Stomach (tissue), 4 donors: ENCODE measurements around the gene SLC15A2.

Source experiments
- CTCF ChIP-seq, 7 experiments: fragments of 450-650 bp in 4 of 7; fragments of 200-600 bp in 3 of 7; sonication (generic) in 3 of 7; IDR thresholded peaks; one replicate each; pipeline ENCODE4 v1.5.1; 2016 to 2019; ENCODE audit warnings: antibody characterized with exemption in 7 of 7, control low read depth in 2 of 7, mild to moderate bottlenecking in 1 of 7
- POLR2A ChIP-seq, 4 donors: fragments of 450-650 bp; IDR thresholded peaks; one replicate each; pipeline ENCODE4 v1.6.1; 2016; ENCODE audit warnings: antibody characterized with exemption in 4 of 4, control low read depth in 2 of 4, mild to moderate bottlenecking in 1 of 4, moderate library complexity in 1 of 4

- no peak for TF ChIP-seq CTCF (IDR thresholded peaks at IDR 0.05)
- TF ChIP-seq POLR2A (IDR thresholded peaks at IDR 0.05), result no peak
Observed at GRCh38 chr3:121975702-121976302, 81.6 kb downstream of the SLC15A2 start.
